Endothelial cell of hepatic sinusoid (primary cell): ENCODE measurements around the gene NDUFA13.

ENCODE experiments used
- in situ Hi-C: cut with HindIII; loops from 2 replicates; pipeline ENCODE4 v1.10.0; 2017; ENCODE audit warnings: low sequenced_read_pairs

Gene NDUFA13

GRCh38 chr19:19544257-19544953 is 28.4 kb downstream of the NDUFA13 start:
- in situ Hi-C loops: no loop called here

- in situ Hi-C loops: no loop called here
These were observed 29.0 kb downstream of the NDUFA13 start for GRCh38 chr19:19544954-19545591.

- in situ Hi-C loops: no loop called here
These were observed 29.7 kb downstream of the NDUFA13 start for GRCh38 chr19:19545707-19546106.

- in situ Hi-C loops: no loop called here
These were observed 30.7 kb downstream of the NDUFA13 start for GRCh38 chr19:19546751-19547162.

GRCh38 chr19:19547674-19548336 is 31.8 kb downstream of the NDUFA13 start:
- in situ Hi-C loops: no loop called here

GRCh38 chr19:19548915-19549759 is 33.1 kb downstream of the NDUFA13 start:
- in situ Hi-C loops: no loop called here

GRCh38 chr19:19549804-19550464 is 33.9 kb downstream of the NDUFA13 start:
- in situ Hi-C loops: no loop called here

- in situ Hi-C loops: no loop called here
These were observed 34.5 kb downstream of the NDUFA13 start for GRCh38 chr19:19550485-19550929.

- in situ Hi-C loops: no loop called here
These were observed 35.2 kb downstream of the NDUFA13 start for GRCh38 chr19:19550972-19551852.

- in situ Hi-C loops: no loop called here
These were observed 35.8 kb downstream of the NDUFA13 start for GRCh38 chr19:19551853-19552192.

GRCh38 chr19:19552798-19553197 is 36.8 kb downstream of the NDUFA13 start:
- in situ Hi-C loops: no loop called here

GRCh38 chr19:19553670-19554069 is 37.6 kb downstream of the NDUFA13 start:
- in situ Hi-C loops: no loop called here

GRCh38 chr19:19554074-19555023 is 38.3 kb downstream of the NDUFA13 start:
- in situ Hi-C loops: no loop called here

- in situ Hi-C loops: no loop called here
These were observed 42.0 kb downstream of the NDUFA13 start for GRCh38 chr19:19558055-19558454.

GRCh38 chr19:19558636-19559035 is 42.6 kb downstream of the NDUFA13 start:
- in situ Hi-C loops: no loop called here

- in situ Hi-C loops: no loop called here
These were observed 43.9 kb downstream of the NDUFA13 start for GRCh38 chr19:19559931-19560330.

- in situ Hi-C loops: no loop called here
These were observed 46.1 kb downstream of the NDUFA13 start for GRCh38 chr19:19561946-19562664.
